ENCODE measurements around the gene ADAM12. TPM values are rescaled to one million over a fixed set of nuclear protein-coding genes. Genes with fewer than 3 reads are reported as not detected.

Gene ADAM12
- polyA plus RNA-seq, 1 donor from 2014 or later, result 0.09 TPM

GRCh38 chr10:126108693-126109092, 279.6 kb downstream of the ADAM12 start:
- no peaks in the 10 kb centered on the region for H4K20me1 ChIP-seq (ENCODE audit: insufficient read depth)
- H3K27me3 ChIP-seq (ENCODE audit: insufficient read depth, low read depth, low read length), result no peaks in the 10 kb centered on the region
- H3K4me2 ChIP-seq (ENCODE audit: low read length), result no peak overlapping the region
- no peaks in the 10 kb centered on the region for H3K36me3 ChIP-seq (ENCODE audit: insufficient read depth, low read length)
- no peaks in the 10 kb centered on the region for H3K79me2 ChIP-seq (replicated peaks; ENCODE audit: insufficient read depth, low read length)
- no peak overlapping the region for H3K27ac ChIP-seq (ENCODE audit: low read length)
- no peaks in the 10 kb centered on the region for H3F3A ChIP-seq (ENCODE audit: insufficient read depth, low read length, poor library complexity, severe bottlenecking)
- no peak overlapping the region for H2AFZ ChIP-seq (ENCODE audit: low read depth, low read length)
- H3K9ac ChIP-seq (ENCODE audit: low read length), result no peak overlapping the region
- H3K9me3 ChIP-seq (ENCODE audit: low read length), result no peaks in the 10 kb centered on the region
- H3K4me3 ChIP-seq (ENCODE audit: low read length), result no peak overlapping the region
- TF ChIP-seq, protein P1, sequence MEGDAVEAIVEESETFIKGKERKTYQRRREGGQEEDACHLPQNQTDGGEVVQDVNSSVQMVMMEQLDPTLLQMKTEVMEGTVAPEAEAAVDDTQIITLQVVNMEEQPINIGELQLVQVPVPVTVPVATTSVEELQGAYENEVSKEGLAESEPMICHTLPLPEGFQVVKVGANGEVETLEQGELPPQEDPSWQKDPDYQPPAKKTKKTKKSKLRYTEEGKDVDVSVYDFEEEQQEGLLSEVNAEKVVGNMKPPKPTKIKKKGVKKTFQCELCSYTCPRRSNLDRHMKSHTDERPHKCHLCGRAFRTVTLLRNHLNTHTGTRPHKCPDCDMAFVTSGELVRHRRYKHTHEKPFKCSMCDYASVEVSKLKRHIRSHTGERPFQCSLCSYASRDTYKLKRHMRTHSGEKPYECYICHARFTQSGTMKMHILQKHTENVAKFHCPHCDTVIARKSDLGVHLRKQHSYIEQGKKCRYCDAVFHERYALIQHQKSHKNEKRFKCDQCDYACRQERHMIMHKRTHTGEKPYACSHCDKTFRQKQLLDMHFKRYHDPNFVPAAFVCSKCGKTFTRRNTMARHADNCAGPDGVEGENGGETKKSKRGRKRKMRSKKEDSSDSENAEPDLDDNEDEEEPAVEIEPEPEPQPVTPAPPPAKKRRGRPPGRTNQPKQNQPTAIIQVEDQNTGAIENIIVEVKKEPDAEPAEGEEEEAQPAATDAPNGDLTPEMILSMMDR (IDR thresholded peaks at IDR 0.05; ENCODE audit: poor library complexity, severe bottlenecking), result no peak
- no peak for TF ChIP-seq TAF1 (IDR thresholded peaks at IDR 0.05; ENCODE audit: low read depth)
- TF ChIP-seq, protein P2, sequence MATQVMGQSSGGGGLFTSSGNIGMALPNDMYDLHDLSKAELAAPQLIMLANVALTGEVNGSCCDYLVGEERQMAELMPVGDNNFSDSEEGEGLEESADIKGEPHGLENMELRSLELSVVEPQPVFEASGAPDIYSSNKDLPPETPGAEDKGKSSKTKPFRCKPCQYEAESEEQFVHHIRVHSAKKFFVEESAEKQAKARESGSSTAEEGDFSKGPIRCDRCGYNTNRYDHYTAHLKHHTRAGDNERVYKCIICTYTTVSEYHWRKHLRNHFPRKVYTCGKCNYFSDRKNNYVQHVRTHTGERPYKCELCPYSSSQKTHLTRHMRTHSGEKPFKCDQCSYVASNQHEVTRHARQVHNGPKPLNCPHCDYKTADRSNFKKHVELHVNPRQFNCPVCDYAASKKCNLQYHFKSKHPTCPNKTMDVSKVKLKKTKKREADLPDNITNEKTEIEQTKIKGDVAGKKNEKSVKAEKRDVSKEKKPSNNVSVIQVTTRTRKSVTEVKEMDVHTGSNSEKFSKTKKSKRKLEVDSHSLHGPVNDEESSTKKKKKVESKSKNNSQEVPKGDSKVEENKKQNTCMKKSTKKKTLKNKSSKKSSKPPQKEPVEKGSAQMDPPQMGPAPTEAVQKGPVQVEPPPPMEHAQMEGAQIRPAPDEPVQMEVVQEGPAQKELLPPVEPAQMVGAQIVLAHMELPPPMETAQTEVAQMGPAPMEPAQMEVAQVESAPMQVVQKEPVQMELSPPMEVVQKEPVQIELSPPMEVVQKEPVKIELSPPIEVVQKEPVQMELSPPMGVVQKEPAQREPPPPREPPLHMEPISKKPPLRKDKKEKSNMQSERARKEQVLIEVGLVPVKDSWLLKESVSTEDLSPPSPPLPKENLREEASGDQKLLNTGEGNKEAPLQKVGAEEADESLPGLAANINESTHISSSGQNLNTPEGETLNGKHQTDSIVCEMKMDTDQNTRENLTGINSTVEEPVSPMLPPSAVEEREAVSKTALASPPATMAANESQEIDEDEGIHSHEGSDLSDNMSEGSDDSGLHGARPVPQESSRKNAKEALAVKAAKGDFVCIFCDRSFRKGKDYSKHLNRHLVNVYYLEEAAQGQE (IDR thresholded peaks at IDR 0.05; ENCODE audit: borderline replicate concordance), result no peak
- no peak for TF ChIP-seq POLR2AphosphoS5 (IDR thresholded peaks at IDR 0.05)
- TF ChIP-seq MXI1 (conservative IDR thresholded peaks at IDR 0.05; ENCODE audit: poor library complexity, severe bottlenecking), result no peak
- TF ChIP-seq EZH2 (IDR thresholded peaks at IDR 0.05; ENCODE audit: borderline replicate concordance, insufficient read depth, low read length, poor library complexity, severe bottlenecking), result no peak
- no peak for TF ChIP-seq RAD21 (conservative IDR thresholded peaks at IDR 0.05)
- no peaks in the 10 kb centered on the region for H3K9me2 ChIP-seq (ENCODE audit: insufficient read depth, low read length)

DNA sequence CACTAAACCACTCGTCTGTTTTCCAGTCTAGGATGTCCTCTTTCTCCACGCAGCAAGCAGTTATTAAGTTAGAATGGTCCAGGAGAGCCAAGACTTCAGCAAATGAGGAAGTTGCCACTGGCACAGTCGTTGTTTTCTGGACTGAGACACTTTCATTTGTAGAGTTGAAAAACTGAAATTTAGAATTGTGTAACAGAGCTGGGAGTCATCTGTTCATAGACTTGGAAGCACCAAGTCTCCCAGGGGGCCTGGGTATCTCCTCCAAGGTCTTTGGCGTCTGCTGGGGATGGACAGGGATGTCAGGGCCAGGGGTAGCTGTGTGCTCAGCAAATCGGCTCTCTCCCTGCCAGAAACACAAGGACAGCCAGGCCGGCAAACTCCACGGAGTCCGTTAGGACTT, 283.5 kb downstream of the ADAM12 start:
- Histone ChIP-seq H3K9me2 (ENCODE audit: insufficient read depth, low read length) (no peaks in the 10 kb centered on the region), H2AFZ (ENCODE audit: low read depth, low read length) (no peak overlapping the region), H3K9me3 (ENCODE audit: low read length) (no peaks in the 10 kb centered on the region), H3K36me3 (ENCODE audit: insufficient read depth, low read length) (no peaks in the 10 kb centered on the region), H3K27me3 (ENCODE audit: insufficient read depth, low read depth, low read length) (no peaks in the 10 kb centered on the region), H3K4me3 (ENCODE audit: low read length) (no peak overlapping the region), H3K4me2 (ENCODE audit: low read length) (no peak overlapping the region), H3K9ac (ENCODE audit: low read length) (no peak overlapping the region), H3K79me2 (replicated peaks; ENCODE audit: insufficient read depth, low read length) (no peaks in the 10 kb centered on the region), H3K27ac (ENCODE audit: low read length) (no peak overlapping the region), H3F3A (ENCODE audit: insufficient read depth, low read length, poor library complexity, severe bottlenecking) (no peaks in the 10 kb centered on the region), H4K20me1 (ENCODE audit: insufficient read depth) (no peaks in the 10 kb centered on the region)
- TF ChIP-seq, protein P1 (IDR thresholded peaks at IDR 0.05; ENCODE audit: poor library complexity, severe bottlenecking), result no peak
- TF ChIP-seq SMC3 (conservative IDR thresholded peaks at IDR 0.05; ENCODE audit: poor library complexity), result no peak
- TF ChIP-seq, protein P2 (IDR thresholded peaks at IDR 0.05; ENCODE audit: borderline replicate concordance), result no peak
- no peak for TF ChIP-seq EP300 (conservative IDR thresholded peaks at IDR 0.05; ENCODE audit: poor library complexity, severe bottlenecking)
- TF ChIP-seq TAF1 (IDR thresholded peaks at IDR 0.05; ENCODE audit: low read depth), result no peak
- no peak for TF ChIP-seq EZH2 (IDR thresholded peaks at IDR 0.05; ENCODE audit: borderline replicate concordance, insufficient read depth, low read length, poor library complexity, severe bottlenecking)
- TF ChIP-seq RAD21 (conservative IDR thresholded peaks at IDR 0.05), result no peak
- TF ChIP-seq MXI1 (conservative IDR thresholded peaks at IDR 0.05; ENCODE audit: poor library complexity, severe bottlenecking), result no peak
- TF ChIP-seq POLR2AphosphoS5 (IDR thresholded peaks at IDR 0.05), result no peak
